SK-N-DZ (cell line): ENCODE measurements around the gene OPRD1.
"Not testable (repeated sequence)": the region's sequence is repeated elsewhere in the genome, so short reads cannot be mapped to it uniquely, and the experiment has no call there.

Source experiments
- DNase-seq: peaks from one replicate; pipeline ENCODE4 v3.0.0-alpha.2; 2015; ENCODE audit warnings: low spot score

Gene OPRD1

GRCh38 chr1:28800324-28800723 is 11.6 kb upstream of the OPRD1 start:
- DNase-seq, result no peak

- DNase-seq, result no peak
Measured at GRCh38 chr1:28801461-28801860, 10.5 kb upstream of the OPRD1 start.

- DNase-seq, result no peak
Measured at GRCh38 chr1:28803051-28803450, 8.9 kb upstream of the OPRD1 start.

GRCh38 chr1:28803662-28804061 is 8.3 kb upstream of the OPRD1 start:
- no peak for DNase-seq

GRCh38 chr1:28804071-28804470 is 7.9 kb upstream of the OPRD1 start:
- no peak for DNase-seq

- peak; percentile 51 for DNase-seq
Measured at GRCh38 chr1:28807046-28807445, 4.9 kb upstream of the OPRD1 start.

GRCh38 chr1:28807986-28808385 is 4.0 kb upstream of the OPRD1 start:
- no peak for DNase-seq

- DNase-seq, result no peak
Measured at GRCh38 chr1:28811369-28811765, 603 bp upstream of the OPRD1 start.

GRCh38 chr1:28812669-28813468 is 899 bp downstream of the OPRD1 start:
- no peak for DNase-seq

GRCh38 chr1:28813931-28814465 is 2.0 kb downstream of the OPRD1 start:
- DNase-seq, result no peak

- no peak for DNase-seq
Measured at GRCh38 chr1:28815533-28816185, 3.7 kb downstream of the OPRD1 start.

GRCh38 chr1:28817133-28817532 is 5.2 kb downstream of the OPRD1 start:
- DNase-seq, result no peak

- no peak for DNase-seq
Measured at GRCh38 chr1:28819020-28819419, 7.0 kb downstream of the OPRD1 start.

- DNase-seq, result peak; percentile 98
Measured at GRCh38 chr1:28822799-28823198, 10.8 kb downstream of the OPRD1 start.

- not testable (repeated sequence) for DNase-seq
Measured at GRCh38 chr1:28824061-28824460, 12.1 kb downstream of the OPRD1 start.

- DNase-seq, result not testable (repeated sequence)
Measured at GRCh38 chr1:28828227-28828858, 16.4 kb downstream of the OPRD1 start.

GRCh38 chr1:28830814-28831213 is 18.8 kb downstream of the OPRD1 start:
- peak; percentile 88 for DNase-seq

- no peak for DNase-seq
Measured at GRCh38 chr1:28832966-28833365, 21.0 kb downstream of the OPRD1 start.

GRCh38 chr1:28833381-28833780 is 21.4 kb downstream of the OPRD1 start:
- no peak for DNase-seq

GRCh38 chr1:28835237-28835650 is 23.3 kb downstream of the OPRD1 start:
- DNase-seq, result no peak

- DNase-seq, result no peak
Measured at GRCh38 chr1:28836421-28836956, 24.5 kb downstream of the OPRD1 start.

- no peak for DNase-seq
Measured at GRCh38 chr1:28840928-28841544, 29.1 kb downstream of the OPRD1 start.
